HG03432 (cell line): Measurements from ENCODE around the gene ACP3.
A peak's percentile ranks its signal among the peaks of the same experiment; 100 is the strongest.

Experiments used
- ATAC-seq: cut with Tn5 transposase; IDR thresholded peaks from one replicate; pipeline ENCODE4 v1.9.1; 2021; ENCODE audit warnings: mild to moderate bottlenecking, moderate library complexity; ENCODE audit not compliant: unreplicated experiment

The ACP3 gene

GRCh38 chr3:132405188-132405587 is 88.0 kb downstream of the ACP3 start:
- no peak for ATAC-seq

- ATAC-seq: peak; percentile 53
These were observed 88.5 kb downstream of the ACP3 start for GRCh38 chr3:132405609-132406299.

- no peak for ATAC-seq
These were observed 89.4 kb downstream of the ACP3 start for GRCh38 chr3:132406587-132406986.

DNA sequence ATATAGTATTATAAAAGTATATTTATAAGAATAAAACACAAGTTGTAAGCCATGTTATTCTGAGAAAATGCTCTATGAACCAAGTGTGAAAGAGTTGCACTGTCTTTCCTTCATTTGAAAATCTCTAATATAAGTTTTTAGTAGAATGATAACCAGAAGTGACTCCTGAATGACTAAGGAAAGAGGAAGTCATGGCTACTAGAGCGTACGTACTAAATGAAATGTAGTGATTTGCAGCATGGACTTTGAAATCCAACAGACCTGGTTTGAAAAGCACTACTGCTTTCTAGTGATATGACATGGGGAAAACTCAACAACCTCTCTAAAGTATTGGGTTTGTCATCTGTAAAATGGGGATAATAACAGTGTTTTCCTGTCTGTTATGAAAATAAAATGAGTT is 89.8 kb downstream of the ACP3 start:
- no peak for ATAC-seq
